Kidney (tissue), 14 donors: Measurements from ENCODE around the gene EEFSEC. TPM values are rescaled to one million over a fixed set of nuclear protein-coding genes. Genes with fewer than 3 reads are reported as not detected.

Experiments
- DNase-seq, 5 donors: peaks; one replicate each; pipeline ENCODE4 v3.0.0-alpha.2; 2013 to 2020
- FAIRE-seq: peaks from 2 replicates; lab custom pipeline; 2012; peaks lifted over from hg19 to GRCh38; lab: Jason Lieb, UNC
- H3K27ac ChIP-seq, 2 donors: one replicate each; pipeline ENCODE4 v1.7.0; 2013; ENCODE audit warnings: low read depth in 2 of 2, low read length in 2 of 2, inconsistent platforms in 1 of 2
- H3K27me3 ChIP-seq: one replicate; pipeline ENCODE4 v1.7.1; 2013; ENCODE audit warnings: low read length, inconsistent platforms; ENCODE audit not compliant: control insufficient read depth, insufficient read depth
- H3K36me3 ChIP-seq, 3 donors: one replicate each; pipeline versions ENCODE4 v1.7.0 to v1.7.1; 2013; ENCODE audit warnings: low read length in 3 of 3, control low read depth in 1 of 3, inconsistent platforms in 1 of 3; ENCODE audit not compliant: insufficient read depth in 3 of 3, control insufficient read depth in 2 of 3
- H3K4me1 ChIP-seq, 3 donors: one replicate each; pipeline versions ENCODE4 v1.7.0 to v1.7.1; 2013; ENCODE audit warnings: low read length in 3 of 3, inconsistent platforms in 1 of 3, low read depth in 1 of 3; ENCODE audit not compliant: control insufficient read depth in 2 of 3, insufficient read depth in 2 of 3
- H3K4me3 ChIP-seq, 3 donors: one replicate each; pipeline versions ENCODE4 v1.7.0 to v1.8.1; 2013; ENCODE audit warnings: low read length in 3 of 3, control low read depth in 1 of 3, inconsistent platforms in 1 of 3
- H3K9ac ChIP-seq, 3 donors: one replicate each; pipeline versions ENCODE4 v1.7.0 to v1.7.1; 2013; ENCODE audit warnings: low read length in 3 of 3, control low read depth in 1 of 3, inconsistent platforms in 1 of 3
- H3K9me3 ChIP-seq, 3 donors: one replicate each; pipeline versions ENCODE4 v1.7.0 to v1.7.1; 2013; ENCODE audit warnings: low read length in 3 of 3, control low read depth in 1 of 3, inconsistent platforms in 1 of 3; ENCODE audit not compliant: control insufficient read depth in 2 of 3, insufficient read depth in 1 of 3
- CTCF ChIP-seq: IDR thresholded peaks from 3 replicates; pipeline ENCODE4 v1.5.1; 2012; ENCODE audit warnings: mild to moderate bottlenecking, moderate library complexity, borderline replicate concordance; ENCODE audit not compliant: insufficient read depth; ENCODE audit errors: extremely low read depth
- intact Hi-C: fragments of 100-400 bp; cut with DNase I; formaldehyde crosslinking; loops from one replicate; pipeline ENCODE4 v1.11.1; 2022
- polyA plus RNA-seq: library from polyadenylated mRNA; stranded (reverse); fragments of 350-450 nt; fragmentation: Illumina TruSeq; extraction: RNeasy Lipid Tissue Mini Kit (QIAGEN cat#74804); gene quantifications from one replicate; pipeline ENCODE4 v1.2.3, GENCODE V29; 2014; ENCODE audit warnings: low read depth, low replicate concordance; ENCODE audit not compliant: insufficient read depth
- total RNA-seq: library from RNA; stranded (reverse); fragmentation: NEBNext Ultra II Directional; extraction: Animal tissue kit (Norgen Biotek cat#: 25700); gene quantifications from one replicate; pipeline ENCODE4 v1.2.1, GENCODE V29; 2021
- donor health status: control.
- donor health status: control.
- donor health status: control.
- donor health status: control.
- donor health status: control.
- donor health status: DM: yes; HTN: yes; CAD: no.
- donor health status: Normal renal cell carcinoma (clear cell type).

EEFSEC gene
- total and polyA plus RNA-seq, 2 donors from 2014 or later = 15.2 to 23.2 TPM

GRCh38 chr3:128372707-128373533 is 219.6 kb downstream of the EEFSEC start:
- intact Hi-C loops = no loop called here
- no peaks in the 10 kb centered on the region for H3K9me3 ChIP-seq
- H3K27ac ChIP-seq = no peak overlapping the region
- DNase-seq = no peak
- no peak overlapping the region for H3K9ac ChIP-seq
- H3K4me3 ChIP-seq = no peak overlapping the region
- peaks cover 0 to 5% (median 0%) of the 10 kb centered on the region in 3 donors for H3K4me1 ChIP-seq
- FAIRE-seq = no peak
- no peaks in the 10 kb centered on the region for H3K27me3 ChIP-seq
- TF ChIP-seq CTCF = no peak
- peaks cover 0 to 5% (median under 1%) of the 10 kb centered on the region in 3 donors for H3K36me3 ChIP-seq

GRCh38 chr3:128374746-128375445 is 221.6 kb downstream of the EEFSEC start:
- intact Hi-C loops = no loop called here
- DNase-seq = no peak
- Histone ChIP-seq H3K9ac (no peak overlapping the region), H3K36me3 (peaks cover 0 to 5% (median 0%) of the 10 kb centered on the region in 3 donors), H3K27ac (no peak overlapping the region), H3K9me3 (no peaks in the 10 kb centered on the region), H3K27me3 (no peaks in the 10 kb centered on the region), H3K4me1 (peaks cover 0 to 6% (median 3%) of the 10 kb centered on the region in 3 donors), H3K4me3 (no peak overlapping the region)
- no peak for TF ChIP-seq CTCF
- no peak for FAIRE-seq

GRCh38 chr3:128376516-128376915 is 223.2 kb downstream of the EEFSEC start:
- no peak overlapping the region for H3K9ac ChIP-seq
- no peak for FAIRE-seq
- intact Hi-C loops = no loop called here

More at GRCh38 chr3:128376516-128376915, 223.2 kb downstream of the EEFSEC start:
- Histone ChIP-seq H3K27ac (no peak overlapping the region), H3K27me3 (no peaks in the 10 kb centered on the region), H3K4me3 (no peak overlapping the region), H3K9me3 (no peaks in the 10 kb centered on the region), H3K4me1 (peaks cover 0 to 9% (median 6%) of the 10 kb centered on the region in 3 donors), H3K36me3 (peaks cover 0 to 5% (median 0%) of the 10 kb centered on the region in 3 donors)
- TF ChIP-seq CTCF = no peak
- peak in 3 of 5 donors; percentile 29 to 55 (median 52) for DNase-seq
